Measurements from ENCODE around the gene ZNF366. TPM values are rescaled to one million over a fixed set of nuclear protein-coding genes. Genes with fewer than 3 reads are reported as not detected.

ZNF366 gene
- total RNA-seq, 4 donors from 2014 or later, result 0.70 to 2.5 (median 1.3) TPM

DNA sequence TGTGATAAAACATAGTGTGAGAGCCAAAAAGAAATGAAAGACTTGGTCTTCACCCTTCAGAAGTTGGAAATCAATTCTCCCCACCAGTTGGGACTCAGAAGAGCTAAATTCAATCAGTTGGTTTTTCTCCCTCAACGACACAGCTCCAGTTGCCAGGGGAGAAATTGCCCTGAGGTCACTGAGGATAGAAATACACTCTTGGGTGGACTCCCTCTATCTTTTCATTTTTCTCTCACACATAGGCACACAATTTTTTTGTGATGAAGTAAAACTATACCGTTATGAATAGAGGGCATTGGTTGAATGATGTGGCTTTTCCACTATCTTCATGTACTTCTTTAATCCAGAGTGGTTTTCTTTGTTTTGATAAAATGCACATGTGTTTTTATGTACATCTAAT, 80.2 kb downstream of the ZNF366 start:
- TF ChIP-seq POLR2A (IDR thresholded peaks at IDR 0.05), result no peak
- TF ChIP-seq, protein P1, sequence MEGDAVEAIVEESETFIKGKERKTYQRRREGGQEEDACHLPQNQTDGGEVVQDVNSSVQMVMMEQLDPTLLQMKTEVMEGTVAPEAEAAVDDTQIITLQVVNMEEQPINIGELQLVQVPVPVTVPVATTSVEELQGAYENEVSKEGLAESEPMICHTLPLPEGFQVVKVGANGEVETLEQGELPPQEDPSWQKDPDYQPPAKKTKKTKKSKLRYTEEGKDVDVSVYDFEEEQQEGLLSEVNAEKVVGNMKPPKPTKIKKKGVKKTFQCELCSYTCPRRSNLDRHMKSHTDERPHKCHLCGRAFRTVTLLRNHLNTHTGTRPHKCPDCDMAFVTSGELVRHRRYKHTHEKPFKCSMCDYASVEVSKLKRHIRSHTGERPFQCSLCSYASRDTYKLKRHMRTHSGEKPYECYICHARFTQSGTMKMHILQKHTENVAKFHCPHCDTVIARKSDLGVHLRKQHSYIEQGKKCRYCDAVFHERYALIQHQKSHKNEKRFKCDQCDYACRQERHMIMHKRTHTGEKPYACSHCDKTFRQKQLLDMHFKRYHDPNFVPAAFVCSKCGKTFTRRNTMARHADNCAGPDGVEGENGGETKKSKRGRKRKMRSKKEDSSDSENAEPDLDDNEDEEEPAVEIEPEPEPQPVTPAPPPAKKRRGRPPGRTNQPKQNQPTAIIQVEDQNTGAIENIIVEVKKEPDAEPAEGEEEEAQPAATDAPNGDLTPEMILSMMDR (IDR thresholded peaks at IDR 0.05), result no peak
- H3K27ac ChIP-seq, result no peak overlapping the region
- no peak overlapping the region for H3K4me3 ChIP-seq

DNA sequence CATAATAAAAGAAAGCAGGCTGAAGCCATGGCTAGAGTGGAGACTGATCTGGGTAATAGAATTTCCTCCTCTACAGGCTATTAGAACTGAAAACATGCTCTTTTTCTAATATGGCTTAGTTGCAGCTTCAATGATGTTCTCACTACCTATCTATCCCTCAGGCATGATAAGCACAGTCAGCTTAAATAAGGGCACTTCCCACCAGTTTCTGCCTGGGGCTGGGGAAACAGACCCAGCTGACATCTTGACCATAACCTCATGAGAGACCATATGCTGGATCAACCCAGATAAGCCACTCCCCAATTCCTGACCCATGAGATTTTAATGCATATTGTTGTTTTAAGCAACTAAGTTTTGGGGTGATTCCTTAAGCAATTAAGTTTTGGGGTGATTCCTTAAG, 81.2 kb downstream of the ZNF366 start:
- Histone ChIP-seq H3K27ac (no peak overlapping the region), H3K4me3 (no peak overlapping the region), H3K9me3 (no peaks in the 10 kb centered on the region), H3K27me3 (no peaks in the 10 kb centered on the region), H3K36me3 (no peaks in the 10 kb centered on the region), H3K4me1 (no peaks in the 10 kb centered on the region)
- no peak for DNase-seq
- no peak for TF ChIP-seq POLR2A (IDR thresholded peaks at IDR 0.05)
- TF ChIP-seq, protein P1 (IDR thresholded peaks at IDR 0.05), result no peak

More for the DNA sequence above, 80.2 kb downstream of the ZNF366 start:
- no peaks in the 10 kb centered on the region for H3K36me3 ChIP-seq
- no peaks in the 10 kb centered on the region for H3K27me3 ChIP-seq
- H3K9me3 ChIP-seq, result no peaks in the 10 kb centered on the region
- no peak for DNase-seq
- no peaks in the 10 kb centered on the region for H3K4me1 ChIP-seq

DNA sequence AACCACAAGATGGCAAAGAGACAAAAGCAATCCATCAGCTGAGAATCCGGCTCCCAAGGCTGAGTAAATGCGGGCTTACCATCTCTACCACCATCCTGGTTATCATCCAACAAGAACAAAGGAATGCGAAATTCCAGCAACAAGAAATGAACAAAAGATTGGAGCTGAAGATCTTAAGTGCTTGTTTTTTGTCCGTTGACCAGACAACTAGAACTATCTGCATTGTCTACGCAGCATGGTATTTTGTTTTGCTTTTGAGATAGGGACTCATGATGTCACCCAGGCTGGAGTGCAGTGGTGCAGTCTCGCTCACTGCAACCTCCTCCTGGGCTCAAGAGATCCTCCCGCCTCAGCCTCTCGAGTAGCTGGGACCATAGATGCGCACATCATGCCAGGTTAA, 88.9 kb downstream of the ZNF366 start:
- no peak for DNase-seq
- Histone ChIP-seq H3K4me1 (no peaks in the 10 kb centered on the region), H3K4me3 (no peak overlapping the region), H3K27me3 (no peaks in the 10 kb centered on the region), H3K36me3 (no peaks in the 10 kb centered on the region), H3K27ac (no peak overlapping the region), H3K9me3 (no peaks in the 10 kb centered on the region)
- no peak for TF ChIP-seq POLR2A (IDR thresholded peaks at IDR 0.05)
- TF ChIP-seq, protein P1 (IDR thresholded peaks at IDR 0.05), result no peak

DNA sequence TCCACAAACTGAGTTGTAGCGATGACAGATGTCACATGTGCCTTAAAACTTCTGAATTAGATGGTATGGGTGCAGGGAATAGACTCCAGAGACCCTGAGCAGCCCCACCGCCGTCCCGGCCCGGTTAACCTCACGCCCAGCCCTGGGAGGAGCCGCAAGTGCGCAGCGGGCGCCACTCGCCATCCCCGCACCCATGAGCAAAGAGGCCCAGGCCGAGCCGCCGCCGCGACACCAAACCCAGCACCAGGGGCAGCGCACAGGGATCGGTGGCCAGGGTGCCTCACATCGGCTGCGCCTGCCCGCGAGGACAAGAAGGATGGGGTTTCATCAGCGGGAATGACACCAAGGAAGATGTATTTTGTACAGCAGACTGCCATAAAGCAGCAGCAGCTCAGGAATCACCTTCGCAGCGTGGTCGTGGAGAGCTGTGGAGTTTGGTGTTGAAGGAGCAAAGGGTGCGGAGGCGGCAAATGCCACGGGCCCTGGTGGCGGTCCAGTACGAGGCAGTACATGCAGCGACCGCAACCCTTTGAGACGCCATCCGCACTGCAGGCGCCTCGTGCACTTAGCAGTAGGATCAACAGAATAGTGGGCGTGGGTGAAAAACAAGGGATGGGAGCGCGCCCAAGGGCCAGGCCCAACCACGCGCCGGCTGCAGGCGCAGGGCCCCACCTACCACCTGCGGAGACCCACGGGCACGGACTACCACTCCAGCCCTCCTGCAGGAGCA, 89.7 kb downstream of the ZNF366 start:
- no peak for DNase-seq
- H3K27ac ChIP-seq, result no peak overlapping the region
- H3K36me3 ChIP-seq, result no peaks in the 10 kb centered on the region
- no peaks in the 10 kb centered on the region for H3K9me3 ChIP-seq
- no peak overlapping the region for H3K4me3 ChIP-seq
- no peaks in the 10 kb centered on the region for H3K27me3 ChIP-seq
- TF ChIP-seq, protein P1 (IDR thresholded peaks at IDR 0.05), result no peak
- no peak for TF ChIP-seq POLR2A (IDR thresholded peaks at IDR 0.05)
- no peaks in the 10 kb centered on the region for H3K4me1 ChIP-seq

DNA sequence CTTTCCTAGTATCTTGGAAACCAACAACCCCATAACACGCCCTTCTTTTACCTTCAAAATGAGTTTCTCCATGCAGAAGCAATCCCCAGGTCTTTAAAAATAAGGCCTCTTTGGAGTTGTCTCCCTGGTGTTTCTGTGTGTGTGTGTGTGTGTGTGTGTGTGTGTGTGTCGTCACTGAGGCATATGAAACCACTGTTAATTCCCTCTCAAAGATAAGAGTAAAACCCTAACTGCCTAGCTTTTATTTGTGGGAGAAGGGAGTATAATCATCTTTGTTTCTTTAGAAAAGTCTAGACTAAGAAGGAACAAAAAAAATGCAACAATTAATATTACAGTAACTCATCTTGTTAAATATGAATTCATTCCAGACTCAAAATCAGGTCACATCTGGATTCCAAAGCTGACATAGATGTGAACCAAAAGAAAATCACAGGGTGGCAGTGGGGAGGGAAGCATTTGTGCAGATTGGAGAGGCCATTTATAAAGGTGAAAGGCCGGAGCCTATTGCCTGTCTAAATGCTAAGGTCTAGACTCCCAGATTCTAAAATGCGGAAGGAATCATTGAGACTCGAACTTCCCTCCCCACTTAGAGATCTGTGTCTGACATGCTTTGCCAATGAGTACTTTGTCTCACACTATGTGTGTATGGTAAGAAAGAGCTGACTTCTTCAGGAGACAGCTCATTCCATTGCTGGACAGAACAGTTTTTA, 91.4 kb downstream of the ZNF366 start:
- Histone ChIP-seq H3K27ac (no peak overlapping the region), H3K9me3 (no peaks in the 10 kb centered on the region), H3K4me1 (no peaks in the 10 kb centered on the region), H3K36me3 (no peaks in the 10 kb centered on the region), H3K27me3 (no peaks in the 10 kb centered on the region), H3K4me3 (no peak overlapping the region)
- no peak for DNase-seq
- TF ChIP-seq, protein P1 (IDR thresholded peaks at IDR 0.05), result no peak
- no peak for TF ChIP-seq POLR2A (IDR thresholded peaks at IDR 0.05)
